Liver (tissue), 9 donors: Measurements from ENCODE around the gene USP44. TPM values are rescaled to one million over a fixed set of nuclear protein-coding genes. Genes with fewer than 3 reads are reported as not detected.
A peak's percentile ranks its signal among the peaks of the same experiment; 100 is the strongest.

Source experiments
- DNase-seq: peaks from one replicate; pipeline ENCODE4 v3.0.0-alpha.2; 2017; ENCODE audit warnings: low spot score
- H3K27ac ChIP-seq, 2 donors: one replicate each; pipeline ENCODE4 v1.7.0; 2013; ENCODE audit warnings: inconsistent platforms in 2 of 2, low read length in 2 of 2, control low read depth in 1 of 2, low read depth in 1 of 2, mild to moderate bottlenecking in 1 of 2
- H3K27me3 ChIP-seq, 4 donors: one replicate each; pipeline versions ENCODE4 v1.6.1 to v1.7.0; 2013; ENCODE audit warnings: low read length in 3 of 4, inconsistent platforms in 1 of 4, mild to moderate bottlenecking in 1 of 4, moderate library complexity in 1 of 4; ENCODE audit not compliant: control insufficient read depth in 4 of 4, insufficient read depth in 4 of 4
- H3K36me3 ChIP-seq, 4 donors: one replicate each; pipeline versions ENCODE4 v1.6.1 to v1.7.0; 2013; ENCODE audit warnings: low read length in 3 of 4, mild to moderate bottlenecking in 3 of 4, low read depth in 1 of 4, moderate library complexity in 1 of 4; ENCODE audit not compliant: control insufficient read depth in 4 of 4, insufficient read depth in 3 of 4
- H3K4me1 ChIP-seq, 4 donors: one replicate each; pipeline versions ENCODE4 v1.6.1 to v1.7.0; 2013; ENCODE audit warnings: low read length in 3 of 4, mild to moderate bottlenecking in 3 of 4, moderate library complexity in 1 of 4; ENCODE audit not compliant: control insufficient read depth in 4 of 4, insufficient read depth in 4 of 4
- H3K4me3 ChIP-seq, 3 donors: one replicate each; pipeline versions ENCODE4 v1.6.1 to v1.7.0; 2013; ENCODE audit warnings: low read length in 3 of 3, control low read depth in 1 of 3, low read depth in 1 of 3, mild to moderate bottlenecking in 1 of 3
- H3K9ac ChIP-seq, 2 donors: one replicate each; pipeline ENCODE4 v1.7.0; 2013; ENCODE audit warnings: low read length in 2 of 2, mild to moderate bottlenecking in 2 of 2, moderate library complexity in 2 of 2, control low read depth in 1 of 2, low read depth in 1 of 2
- H3K9me3 ChIP-seq, 4 donors: one replicate each; pipeline versions ENCODE4 v1.6.1 to v1.7.0; 2013; ENCODE audit warnings: low read length in 3 of 4; ENCODE audit not compliant: control insufficient read depth in 4 of 4
- FOXA1 ChIP-seq: IDR thresholded peaks from 2 replicates; pipeline ENCODE4 v1.6.1; 2016; ENCODE audit warnings: antibody characterized with exemption
- FOXA2 ChIP-seq: IDR thresholded peaks from 2 replicates; pipeline ENCODE4 v1.6.1; 2016; ENCODE audit warnings: antibody characterized with exemption
- GABPA ChIP-seq, 2 donors: IDR thresholded peaks in 1 of 2; conservative IDR thresholded peaks in 1 of 2; 2 replicates each; pipeline ENCODE4 v1.6.1; 2016; ENCODE audit warnings: antibody characterized with exemption in 2 of 2, mild to moderate bottlenecking in 1 of 2, moderate library complexity in 1 of 2
- HNF4G ChIP-seq: IDR thresholded peaks from 2 replicates; pipeline ENCODE4 v1.6.1; 2016; ENCODE audit warnings: antibody characterized with exemption
- NR2F2 ChIP-seq: IDR thresholded peaks from 2 replicates; pipeline ENCODE4 v1.6.1; 2016; ENCODE audit warnings: antibody characterized with exemption
- RXRA ChIP-seq, 2 donors: IDR thresholded peaks; 2 replicates each; pipeline ENCODE4 v1.6.1; 2017 to 2018; ENCODE audit warnings: antibody characterized with exemption in 2 of 2, mild to moderate bottlenecking in 1 of 2
- SP1 ChIP-seq: IDR thresholded peaks from 2 replicates; pipeline ENCODE4 v1.6.1; 2018; ENCODE audit warnings: antibody characterized with exemption, mild to moderate bottlenecking
- TAF1 ChIP-seq: conservative IDR thresholded peaks from 2 replicates; pipeline ENCODE4 v1.6.1; 2016; ENCODE audit warnings: antibody characterized with exemption, mild to moderate bottlenecking
- YY1 ChIP-seq: IDR thresholded peaks from 2 replicates; pipeline ENCODE4 v1.6.1; 2016; ENCODE audit warnings: antibody characterized with exemption, mild to moderate bottlenecking
- WGBS: extraction: QIAGEN DNeasy Blood & Tissue Kit; methylation state at CpG from one replicate; pipeline ENCODE4 v1.1.7; 2013; 5-methylcytosine and 5-hydroxymethylcytosine counted together
- polyA plus RNA-seq, 2 donors: library from polyadenylated mRNA; stranded (reverse) in 1 of 2; unstranded in 1 of 2; fragments of 200-250 nt in 1 of 2; fragments of >200 nt in 1 of 2; fragmentation: Nextera tagmentation in 1 of 2; extraction: Ambion mirVana in 1 of 2; gene quantifications; one replicate each; pipeline versions ENCODE4 v1.2.1 to v1.2.3, GENCODE V29; 2013 to 2015
- total RNA-seq, 2 donors: library from RNA; depleted of rRNA; stranded (reverse); fragments of >200 nt; gene quantifications; one replicate each; pipeline ENCODE4 v1.2.3, GENCODE V29; 2014
- TF ChIP-seq, protein P1 (sequence below): IDR thresholded peaks from 2 replicates; pipeline ENCODE4 v1.6.1; 2016; ENCODE audit warnings: antibody characterized with exemption
- TF ChIP-seq, protein P2 (sequence below): fragments of 150-350 bp; IDR thresholded peaks from 2 replicates; pipeline ENCODE4 v1.5.1; 2017; ENCODE audit warnings: improper control_type of control experiment, low read depth, low read length; ENCODE audit not compliant: missing input control
- TF ChIP-seq, protein P3 (sequence below): IDR thresholded peaks from 2 replicates; pipeline ENCODE4 v1.6.1; 2016; ENCODE audit warnings: antibody characterized with exemption
- TF ChIP-seq, protein P4 (sequence below): IDR thresholded peaks from 2 replicates; pipeline ENCODE4 v1.6.1; 2016; ENCODE audit warnings: antibody characterized with exemption, mild to moderate bottlenecking
- donor health status: healthy.
- donor health status: healthy.
- donor health status: healthy.
- donor health status: healthy.
- donor health status: healthy.

USP44 gene
- total and polyA plus RNA-seq, 4 donors: 0.03 to 0.33 (median 0.14) TPM; not detected in 1

DNA sequence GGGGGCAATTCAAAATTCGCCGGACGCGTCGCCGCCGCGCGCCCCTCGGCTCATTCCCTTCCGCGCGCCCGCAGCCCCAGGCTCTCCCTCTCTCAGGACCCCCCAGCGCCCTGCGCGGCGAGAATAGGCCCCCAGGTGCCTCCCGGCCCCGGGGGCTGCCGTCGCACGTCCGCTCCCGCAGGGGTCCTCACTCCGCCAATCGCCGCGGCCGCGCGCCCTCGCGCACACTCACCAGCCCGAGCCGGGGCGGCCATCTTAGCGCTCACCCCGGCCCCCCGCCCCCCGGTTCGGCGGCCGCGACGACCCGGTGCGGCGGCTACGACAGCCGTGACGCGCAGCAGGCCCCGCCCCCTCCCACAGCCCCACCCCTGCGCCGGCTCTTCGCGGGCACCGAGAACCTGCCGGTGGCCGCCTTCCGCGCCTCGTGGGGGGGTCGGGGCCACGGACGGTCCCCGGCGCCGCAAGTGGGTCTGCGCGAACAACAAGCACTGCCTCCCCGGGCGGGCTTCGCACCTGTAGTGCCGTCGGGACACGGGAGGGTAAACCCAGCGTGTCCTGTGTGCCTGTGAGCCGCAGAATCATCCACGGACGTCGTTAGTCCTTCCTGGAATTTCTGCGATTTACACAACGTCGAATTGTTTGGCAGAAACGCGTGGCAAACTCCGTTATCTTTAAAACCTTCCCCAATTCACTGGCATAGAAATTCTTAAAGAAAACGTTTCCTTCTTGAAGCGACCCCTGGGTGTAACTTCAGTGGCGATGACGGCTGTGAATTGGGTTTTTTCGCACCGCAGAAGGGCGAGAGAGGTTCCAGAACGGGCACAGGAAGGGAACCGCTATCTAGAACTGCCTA is 2.5 kb downstream of the USP44 start:
- Histone ChIP-seq H3K9me3 (peaks cover 0 to 9% (median 4%) of the 10 kb centered on the region in 4 donors), H3K9ac (peak overlapping the region in 1 of 2 donors; percentile 38), H3K27me3 (peaks cover 0 to 10% (median 2%) of the 10 kb centered on the region in 4 donors), H3K27ac (no peak overlapping the region), H3K4me3 (peak overlapping the region; percentile 32 to 59 (median 47)), H3K4me1 (peaks cover 0 to 10% (median 5%) of the 10 kb centered on the region in 4 donors), H3K36me3 (no peaks in the 10 kb centered on the region)
- TF ChIP-seq, protein P1, sequence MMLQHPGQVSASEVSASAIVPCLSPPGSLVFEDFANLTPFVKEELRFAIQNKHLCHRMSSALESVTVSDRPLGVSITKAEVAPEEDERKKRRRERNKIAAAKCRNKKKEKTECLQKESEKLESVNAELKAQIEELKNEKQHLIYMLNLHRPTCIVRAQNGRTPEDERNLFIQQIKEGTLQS: no peak
- TF ChIP-seq TAF1: no peak
- no peak for TF ChIP-seq FOXA1
- TF ChIP-seq, protein P2, sequence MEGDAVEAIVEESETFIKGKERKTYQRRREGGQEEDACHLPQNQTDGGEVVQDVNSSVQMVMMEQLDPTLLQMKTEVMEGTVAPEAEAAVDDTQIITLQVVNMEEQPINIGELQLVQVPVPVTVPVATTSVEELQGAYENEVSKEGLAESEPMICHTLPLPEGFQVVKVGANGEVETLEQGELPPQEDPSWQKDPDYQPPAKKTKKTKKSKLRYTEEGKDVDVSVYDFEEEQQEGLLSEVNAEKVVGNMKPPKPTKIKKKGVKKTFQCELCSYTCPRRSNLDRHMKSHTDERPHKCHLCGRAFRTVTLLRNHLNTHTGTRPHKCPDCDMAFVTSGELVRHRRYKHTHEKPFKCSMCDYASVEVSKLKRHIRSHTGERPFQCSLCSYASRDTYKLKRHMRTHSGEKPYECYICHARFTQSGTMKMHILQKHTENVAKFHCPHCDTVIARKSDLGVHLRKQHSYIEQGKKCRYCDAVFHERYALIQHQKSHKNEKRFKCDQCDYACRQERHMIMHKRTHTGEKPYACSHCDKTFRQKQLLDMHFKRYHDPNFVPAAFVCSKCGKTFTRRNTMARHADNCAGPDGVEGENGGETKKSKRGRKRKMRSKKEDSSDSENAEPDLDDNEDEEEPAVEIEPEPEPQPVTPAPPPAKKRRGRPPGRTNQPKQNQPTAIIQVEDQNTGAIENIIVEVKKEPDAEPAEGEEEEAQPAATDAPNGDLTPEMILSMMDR: no peak
- TF ChIP-seq, protein P3, sequence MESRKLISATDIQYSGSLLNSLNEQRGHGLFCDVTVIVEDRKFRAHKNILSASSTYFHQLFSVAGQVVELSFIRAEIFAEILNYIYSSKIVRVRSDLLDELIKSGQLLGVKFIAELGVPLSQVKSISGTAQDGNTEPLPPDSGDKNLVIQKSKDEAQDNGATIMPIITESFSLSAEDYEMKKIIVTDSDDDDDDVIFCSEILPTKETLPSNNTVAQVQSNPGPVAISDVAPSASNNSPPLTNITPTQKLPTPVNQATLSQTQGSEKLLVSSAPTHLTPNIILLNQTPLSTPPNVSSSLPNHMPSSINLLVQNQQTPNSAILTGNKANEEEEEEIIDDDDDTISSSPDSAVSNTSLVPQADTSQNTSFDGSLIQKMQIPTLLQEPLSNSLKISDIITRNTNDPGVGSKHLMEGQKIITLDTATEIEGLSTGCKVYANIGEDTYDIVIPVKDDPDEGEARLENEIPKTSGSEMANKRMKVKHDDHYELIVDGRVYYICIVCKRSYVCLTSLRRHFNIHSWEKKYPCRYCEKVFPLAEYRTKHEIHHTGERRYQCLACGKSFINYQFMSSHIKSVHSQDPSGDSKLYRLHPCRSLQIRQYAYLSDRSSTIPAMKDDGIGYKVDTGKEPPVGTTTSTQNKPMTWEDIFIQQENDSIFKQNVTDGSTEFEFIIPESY: no peak
- no peak for TF ChIP-seq GABPA (IDR thresholded peaks at IDR 0.05 in 1 of 2, conservative IDR thresholded peaks at IDR 0.05 in 1 of 2)
- TF ChIP-seq SP1: no peak
- no peak for TF ChIP-seq HNF4G
- TF ChIP-seq FOXA2: no peak
- DNase-seq: peak; percentile 35
- WGBS: 10% methylated on average over 98 of the region's 98 CpGs

DNA sequence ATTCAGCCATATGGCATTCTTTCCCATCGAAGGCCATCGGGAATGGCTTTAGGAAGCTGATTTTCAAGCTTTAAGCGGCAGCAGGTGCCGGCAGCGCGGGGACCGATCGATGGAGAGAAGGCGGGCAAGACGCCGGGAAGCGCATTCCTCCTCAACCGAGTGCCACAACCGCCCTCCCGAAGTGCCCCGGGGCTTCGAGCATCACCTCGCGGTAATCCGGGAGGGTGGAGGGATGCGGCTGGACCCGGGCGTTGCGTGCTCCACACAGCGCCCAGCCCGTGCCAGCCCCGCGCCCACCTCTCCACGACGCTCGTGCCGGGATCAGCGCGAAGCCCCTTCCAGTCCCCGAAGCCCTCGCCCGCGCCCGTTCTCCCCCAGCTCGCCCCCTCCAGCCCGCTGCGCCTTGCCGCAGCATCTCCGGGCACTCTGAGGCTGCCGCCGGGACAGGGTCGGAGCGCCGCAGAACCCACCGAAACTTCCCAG is 3.2 kb downstream of the USP44 start:
- DNase-seq: no peak
- WGBS: 7% methylated on average over 50 of the region's 50 CpGs
- H3K4me1 ChIP-seq: peaks cover 0 to 10% (median 5%) of the 10 kb centered on the region in 4 donors
- H3K27me3 ChIP-seq: peaks cover 0 to 10% (median 2%) of the 10 kb centered on the region in 4 donors
- H3K27ac ChIP-seq: no peak overlapping the region
- H3K36me3 ChIP-seq: no peaks in the 10 kb centered on the region
- H3K4me3 ChIP-seq: peak overlapping the region; percentile 32 to 59 (median 47)
- TF ChIP-seq SP1: no peak
- TF ChIP-seq RXRA (IDR thresholded peaks at IDR 0.05): no peak
- TF ChIP-seq HNF4G: no peak
- TF ChIP-seq, protein P4, sequence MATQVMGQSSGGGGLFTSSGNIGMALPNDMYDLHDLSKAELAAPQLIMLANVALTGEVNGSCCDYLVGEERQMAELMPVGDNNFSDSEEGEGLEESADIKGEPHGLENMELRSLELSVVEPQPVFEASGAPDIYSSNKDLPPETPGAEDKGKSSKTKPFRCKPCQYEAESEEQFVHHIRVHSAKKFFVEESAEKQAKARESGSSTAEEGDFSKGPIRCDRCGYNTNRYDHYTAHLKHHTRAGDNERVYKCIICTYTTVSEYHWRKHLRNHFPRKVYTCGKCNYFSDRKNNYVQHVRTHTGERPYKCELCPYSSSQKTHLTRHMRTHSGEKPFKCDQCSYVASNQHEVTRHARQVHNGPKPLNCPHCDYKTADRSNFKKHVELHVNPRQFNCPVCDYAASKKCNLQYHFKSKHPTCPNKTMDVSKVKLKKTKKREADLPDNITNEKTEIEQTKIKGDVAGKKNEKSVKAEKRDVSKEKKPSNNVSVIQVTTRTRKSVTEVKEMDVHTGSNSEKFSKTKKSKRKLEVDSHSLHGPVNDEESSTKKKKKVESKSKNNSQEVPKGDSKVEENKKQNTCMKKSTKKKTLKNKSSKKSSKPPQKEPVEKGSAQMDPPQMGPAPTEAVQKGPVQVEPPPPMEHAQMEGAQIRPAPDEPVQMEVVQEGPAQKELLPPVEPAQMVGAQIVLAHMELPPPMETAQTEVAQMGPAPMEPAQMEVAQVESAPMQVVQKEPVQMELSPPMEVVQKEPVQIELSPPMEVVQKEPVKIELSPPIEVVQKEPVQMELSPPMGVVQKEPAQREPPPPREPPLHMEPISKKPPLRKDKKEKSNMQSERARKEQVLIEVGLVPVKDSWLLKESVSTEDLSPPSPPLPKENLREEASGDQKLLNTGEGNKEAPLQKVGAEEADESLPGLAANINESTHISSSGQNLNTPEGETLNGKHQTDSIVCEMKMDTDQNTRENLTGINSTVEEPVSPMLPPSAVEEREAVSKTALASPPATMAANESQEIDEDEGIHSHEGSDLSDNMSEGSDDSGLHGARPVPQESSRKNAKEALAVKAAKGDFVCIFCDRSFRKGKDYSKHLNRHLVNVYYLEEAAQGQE: no peak
- TF ChIP-seq YY1: no peak
- no peak for TF ChIP-seq NR2F2
- TF ChIP-seq TAF1: no peak
- TF ChIP-seq GABPA (IDR thresholded peaks at IDR 0.05 in 1 of 2, conservative IDR thresholded peaks at IDR 0.05 in 1 of 2): no peak
- H3K9ac ChIP-seq: peak overlapping the region in 1 of 2 donors; percentile 38
- H3K9me3 ChIP-seq: peaks cover 0 to 9% (median 4%) of the 10 kb centered on the region in 4 donors
